ENCODE measurements around the gene OPN3.

OPN3 gene

DNA sequence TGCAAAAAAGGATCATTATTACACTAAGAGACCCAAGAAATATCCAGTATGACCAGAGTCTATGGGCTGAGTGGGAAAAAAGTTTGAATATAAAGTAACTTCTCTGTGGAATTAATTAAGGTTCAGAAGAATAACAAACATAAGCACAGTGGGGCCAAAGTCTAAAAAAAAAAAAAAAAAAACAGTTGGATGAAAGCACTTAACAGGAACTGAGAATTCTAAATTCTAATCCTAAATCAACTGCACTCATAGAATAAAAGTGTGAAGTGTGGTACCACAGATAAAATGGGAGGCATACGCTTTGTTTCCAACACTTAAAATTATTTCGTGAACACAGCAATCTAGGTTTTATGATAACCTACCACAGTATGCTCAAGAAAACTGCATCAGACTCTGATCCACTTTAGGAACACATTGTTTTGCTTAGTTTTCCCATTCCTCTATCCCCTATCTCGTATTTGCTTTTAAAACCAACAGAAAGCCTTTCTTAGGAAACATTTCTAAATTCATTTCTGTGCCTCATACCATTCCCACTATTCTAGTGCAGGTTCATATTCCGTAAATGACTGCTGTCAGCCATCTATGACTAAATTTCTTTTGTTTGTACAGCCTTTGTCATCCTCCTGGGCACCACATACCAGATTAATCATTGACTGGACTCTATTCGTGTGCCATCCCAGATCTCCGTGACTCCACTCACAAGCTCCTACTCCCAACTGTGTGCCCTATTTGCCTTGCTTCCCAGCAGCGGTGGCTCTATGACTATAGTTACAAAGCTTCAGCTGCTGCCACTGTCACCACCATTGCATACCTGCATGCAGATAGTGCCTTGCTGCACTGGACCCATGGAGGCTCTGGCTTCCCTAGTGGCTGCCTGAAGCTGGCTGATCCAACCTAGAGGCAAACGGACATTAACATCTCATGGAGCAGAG, 24.9 kb downstream of the OPN3 start:
- no peak for ATAC-seq
- no peak for DNase-seq

DNA sequence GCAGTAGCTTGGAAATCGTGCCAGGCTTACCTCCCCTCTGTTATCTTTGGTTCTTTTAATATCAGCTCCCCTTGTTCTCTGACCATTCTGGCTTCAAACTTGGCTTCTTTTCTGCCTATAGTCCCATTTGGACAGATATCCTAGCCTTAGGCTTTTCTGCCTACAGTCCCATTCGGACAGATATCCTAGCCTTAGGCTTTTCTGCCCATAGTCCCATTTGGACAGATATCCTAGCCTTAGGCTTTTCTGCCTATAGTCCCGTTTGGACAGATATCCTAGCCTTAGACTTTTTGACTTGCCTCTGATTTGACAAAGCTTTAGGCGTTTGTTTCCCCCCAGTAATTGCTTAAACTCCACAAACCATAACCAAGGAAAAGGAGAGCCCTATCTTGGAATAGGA, 25.6 kb downstream of the OPN3 start:
- ATAC-seq (no peak), DNase-seq (no peak)

GRCh38 chr1:241614144-241614543, 26.0 kb downstream of the OPN3 start:
- ATAC-seq: peak; percentile 74
- DNase-seq: no peak

- DNase-seq: no peak
Observed at GRCh38 chr1:241612533-241613477, 27.4 kb downstream of the OPN3 start.

GRCh38 chr1:241611736-241612135, 28.4 kb downstream of the OPN3 start:
- DNase-seq (no peak), ATAC-seq (no peak)

More at GRCh38 chr1:241612533-241613477, 27.4 kb downstream of the OPN3 start:
- ATAC-seq: no peak

- ATAC-seq: peak; percentile 65
- DNase-seq: no peak
Observed at GRCh38 chr1:241611063-241611462, 29.1 kb downstream of the OPN3 start.

- DNase-seq: no peak
Observed at GRCh38 chr1:241610056-241610815, 29.9 kb downstream of the OPN3 start.

DNA sequence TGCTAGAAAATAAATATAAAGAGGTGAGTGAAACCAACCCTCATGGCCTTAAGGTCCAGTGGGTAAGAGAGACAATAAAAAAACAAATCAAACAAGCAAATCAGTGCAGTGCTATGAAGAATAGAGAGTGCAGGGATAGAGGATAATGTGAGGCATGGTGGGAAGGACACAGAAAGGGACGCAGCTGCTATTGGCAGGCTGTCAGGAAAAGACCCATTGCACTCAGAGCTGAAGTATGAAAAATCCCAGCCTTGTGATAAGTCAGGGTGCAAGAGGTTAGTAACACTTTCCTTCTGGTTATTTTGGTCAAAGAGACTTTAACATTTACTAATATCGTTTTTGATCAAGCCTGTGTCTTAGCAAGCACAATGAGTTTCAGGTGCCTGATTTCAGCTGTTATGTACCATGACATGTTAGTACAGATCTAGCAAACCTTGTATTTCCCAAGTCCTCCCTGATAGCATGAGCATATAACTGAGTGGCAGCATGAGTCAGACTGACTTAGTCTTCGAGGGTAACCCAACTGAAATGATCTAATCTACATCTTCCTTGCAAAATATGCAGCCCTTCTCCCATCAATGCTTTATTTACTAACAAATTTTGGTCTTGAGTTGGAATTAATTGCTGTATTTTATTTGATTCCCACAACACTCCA, 31.7 kb downstream of the OPN3 start:
- ATAC-seq (peak; percentile 38), DNase-seq (no peak)

More at GRCh38 chr1:241610056-241610815, 29.9 kb downstream of the OPN3 start:
- no peak for ATAC-seq

DNA sequence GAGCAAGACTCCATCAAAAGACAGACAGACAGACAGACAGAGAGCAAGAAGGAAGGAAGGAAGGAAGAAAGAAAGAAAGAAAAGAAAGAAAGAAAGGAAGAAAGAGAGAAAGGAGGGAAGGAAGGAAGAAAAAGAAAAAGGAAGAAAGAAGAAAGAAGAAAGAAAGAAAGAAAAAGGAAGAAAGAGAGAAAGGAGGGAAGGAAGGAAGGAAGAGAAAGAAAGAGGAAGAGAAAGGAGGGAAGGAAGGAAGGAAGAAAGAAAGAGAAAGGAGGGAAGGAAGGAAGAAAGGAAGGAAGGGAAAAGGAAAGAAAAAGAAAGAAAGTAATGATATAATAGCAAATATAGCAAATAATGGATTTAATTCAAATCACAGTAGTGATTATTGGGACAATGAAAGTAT, 32.7 kb downstream of the OPN3 start:
- no peak for ATAC-seq

DNA sequence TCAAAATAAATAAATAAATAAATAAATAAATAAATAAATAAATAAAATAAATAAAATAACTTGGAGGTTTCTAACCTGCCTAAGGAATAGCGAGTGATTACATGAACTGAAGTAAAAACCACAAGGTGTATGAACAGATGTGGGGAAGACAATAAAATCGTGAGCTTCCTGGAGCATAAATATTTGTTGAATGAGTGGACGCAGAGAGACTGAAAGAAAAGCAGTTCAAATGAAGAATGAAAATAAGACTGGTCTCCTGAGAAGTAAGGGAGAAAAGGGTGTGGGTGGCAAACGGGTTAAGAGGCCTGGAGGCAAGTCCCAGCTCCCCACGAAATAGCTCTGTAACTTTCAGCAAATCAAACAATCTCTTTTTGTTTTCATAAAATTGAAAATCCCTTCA, 33.6 kb downstream of the OPN3 start:
- DNase-seq: no peak
- no peak for ATAC-seq

More for the DNA sequence above, 32.7 kb downstream of the OPN3 start:
- DNase-seq: no peak

DNA sequence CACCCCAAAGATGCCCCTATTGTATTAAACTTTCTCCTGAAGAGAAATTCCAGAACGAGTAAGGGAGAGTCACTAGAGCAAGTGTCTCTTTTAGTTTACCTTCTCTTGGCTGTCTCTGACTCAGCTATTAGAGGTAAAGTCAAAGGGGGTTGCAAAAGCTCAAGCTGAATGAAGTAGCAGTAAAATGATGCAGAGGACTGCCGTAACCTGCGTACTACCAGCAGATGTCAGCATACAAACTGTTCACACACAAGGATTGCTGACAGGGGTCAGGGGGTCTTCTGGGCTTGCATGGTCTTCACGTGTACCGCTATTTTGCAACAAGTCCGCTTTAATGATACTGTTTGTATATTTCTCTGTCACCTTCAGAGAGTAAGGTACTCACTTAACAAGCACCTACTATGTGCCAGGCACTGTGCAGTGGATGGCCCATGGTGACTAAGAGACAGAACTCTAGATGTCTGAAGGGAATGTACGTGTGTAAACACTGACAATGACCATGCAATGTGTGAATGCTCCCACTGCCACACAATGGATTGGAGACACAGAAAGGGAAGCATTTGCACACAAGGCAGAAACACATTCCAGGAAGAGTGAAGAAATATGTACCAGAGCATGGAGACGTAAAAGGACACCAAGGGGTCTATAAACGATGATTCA, 34.9 kb downstream of the OPN3 start:
- no peak for DNase-seq
- ATAC-seq: no peak

DNA sequence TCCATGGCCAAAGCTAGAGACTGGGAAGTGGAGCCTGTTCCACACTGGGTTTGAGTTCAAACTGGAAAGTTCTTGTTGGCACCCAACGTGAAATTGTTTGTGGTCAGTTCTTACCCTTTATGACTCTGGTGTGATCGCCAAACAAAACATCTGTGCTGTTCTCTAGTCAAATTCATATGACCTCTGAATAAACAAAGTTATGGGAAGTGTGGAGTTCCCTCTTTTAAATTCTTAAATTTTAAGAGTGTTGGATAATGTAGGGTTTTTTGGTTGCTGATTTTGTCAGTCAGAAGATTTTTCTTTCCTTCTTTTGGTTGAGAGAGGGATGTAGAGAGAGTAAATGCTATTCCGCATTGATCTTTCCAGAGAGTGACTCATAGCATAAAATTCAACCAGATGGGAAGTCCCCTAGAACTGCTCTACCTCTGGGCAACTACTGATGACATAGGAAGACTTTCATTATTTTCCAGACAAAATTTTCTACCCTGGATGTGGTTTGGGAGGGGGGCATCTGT, 36.4 kb downstream of the OPN3 start:
- DNase-seq: no peak
- no peak for ATAC-seq

DNA sequence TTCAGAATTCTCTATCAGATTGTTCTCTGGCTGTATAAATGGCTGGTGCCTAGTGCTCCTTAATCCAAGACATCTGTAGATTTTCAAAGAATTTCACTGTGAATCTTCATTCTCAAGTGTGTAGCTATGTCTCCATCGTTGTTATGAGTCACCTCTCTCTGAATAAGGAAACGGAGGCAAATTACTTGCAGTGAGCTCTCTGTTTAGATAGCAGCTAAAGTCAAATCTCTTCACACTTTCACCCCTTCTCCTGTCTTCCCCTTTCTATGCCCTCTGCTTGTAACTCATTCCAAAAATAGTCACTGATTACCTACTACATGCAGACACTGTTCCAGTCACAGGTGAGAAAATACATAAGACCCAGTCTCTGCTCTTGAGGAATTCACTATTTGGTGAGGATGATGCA, 39.7 kb downstream of the OPN3 start:
- ATAC-seq (peak; percentile 22), DNase-seq (no peak)

- no peak for DNase-seq
- ATAC-seq: no peak
Observed at GRCh38 chr1:241598249-241598648, 41.9 kb downstream of the OPN3 start.

- DNase-seq (no peak), ATAC-seq (no peak)
Observed at GRCh38 chr1:241596633-241597032, 43.5 kb downstream of the OPN3 start.

DNA sequence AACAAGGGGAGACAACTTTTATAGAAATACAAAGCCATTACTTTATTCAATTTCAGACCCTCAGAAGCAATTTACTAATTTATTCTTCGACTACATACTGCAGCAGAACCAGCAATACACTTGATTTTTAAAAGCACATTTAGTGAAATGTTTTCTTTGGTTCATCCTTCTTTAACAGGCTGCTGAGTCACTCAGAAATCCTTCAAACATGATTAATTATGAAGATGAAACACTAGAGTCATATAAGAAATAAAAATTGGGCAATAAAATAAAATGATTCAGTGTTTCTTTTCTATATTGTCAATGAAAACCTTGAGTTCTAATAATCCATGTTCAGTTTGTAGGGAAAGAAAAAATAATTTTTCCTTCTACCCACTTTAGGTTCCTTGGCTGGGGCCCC, 47.0 kb downstream of the OPN3 start:
- ATAC-seq: no peak
- DNase-seq: no peak

GRCh38 chr1:241592273-241592958, 47.8 kb downstream of the OPN3 start:
- ATAC-seq (peak; percentile 98), DNase-seq (no peak)

DNA sequence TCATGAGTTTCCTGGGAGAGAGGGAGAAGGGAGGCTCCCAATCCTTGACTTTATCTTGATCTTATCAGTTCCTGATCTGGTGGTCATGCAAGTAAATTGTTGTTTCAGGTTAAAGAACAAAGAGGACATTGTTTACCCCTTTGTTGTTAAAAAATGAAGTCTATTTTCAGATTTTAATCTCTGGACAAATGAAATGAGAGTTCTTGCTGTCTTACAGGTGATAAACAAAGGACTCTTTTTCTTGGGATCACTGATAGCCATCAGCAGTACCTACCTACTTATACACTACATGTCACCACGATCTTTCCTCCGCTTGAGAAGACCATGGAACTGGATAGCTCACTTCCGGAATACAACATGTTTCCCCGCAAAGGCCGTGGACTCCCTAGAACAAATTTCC, 48.4 kb downstream of the OPN3 start:
- DNase-seq (no peak), ATAC-seq (no peak)

DNA sequence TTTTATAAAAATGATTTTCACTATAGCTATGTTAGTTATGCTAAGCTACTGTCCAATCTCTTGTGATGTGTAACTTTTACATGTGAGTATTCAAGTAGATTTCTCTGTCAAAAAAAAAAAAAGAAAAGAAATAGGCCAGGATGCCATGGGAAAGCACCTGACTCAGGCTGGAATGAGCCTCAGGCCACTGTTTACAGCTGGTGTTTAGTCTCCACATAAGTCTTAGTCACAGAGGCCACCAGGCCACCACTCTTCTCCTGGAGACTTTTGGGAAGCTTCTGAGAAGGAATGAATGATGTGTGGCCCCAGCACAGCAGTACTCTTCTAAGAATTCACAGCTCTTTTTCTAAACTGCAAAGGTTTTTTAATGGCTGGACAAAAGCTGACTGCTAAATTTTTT, 48.9 kb downstream of the OPN3 start:
- ATAC-seq (no peak), DNase-seq (no peak)

- no peak for DNase-seq
- no peak for ATAC-seq
Observed at GRCh38 chr1:241590719-241591118, 49.5 kb downstream of the OPN3 start.
